SK-N-SH treated with all-trans-retinoic acid at 6 μM for 48 hours (cell line): ENCODE results near the gene GPER1.

Source experiments
- ARNTL ChIP-seq: fragments of 450-650 bp; formaldehyde crosslinking; IDR thresholded peaks from 2 replicates; pipeline ENCODE4 v1.5.0; 2020; ENCODE audit warnings: low read depth, mild to moderate bottlenecking, moderate library complexity, borderline replicate concordance
- GLIS3 ChIP-seq: fragments of 250-450 bp; sonication (Bioruptor Pico); IDR thresholded peaks from 2 replicates; pipeline ENCODE4 v1.5.0; 2020; ENCODE audit warnings: mild to moderate bottlenecking, moderate library complexity
- PPARA ChIP-seq: fragments of 250-450 bp; sonication (Bioruptor Pico); IDR thresholded peaks from 2 replicates; pipeline ENCODE4 v1.5.0; 2020; ENCODE audit warnings: mild to moderate bottlenecking, borderline replicate concordance
- TCF4 ChIP-seq: fragments of 250-450 bp; sonication (Bioruptor Pico); IDR thresholded peaks from 2 replicates; pipeline ENCODE4 v1.8.0; 2021; ENCODE audit warnings: mild to moderate bottlenecking, moderate library complexity, borderline replicate concordance
- TOX ChIP-seq: fragments of 250-450 bp; sonication (Bioruptor Pico); IDR thresholded peaks from 2 replicates; pipeline ENCODE4 v1.8.0; 2021; ENCODE audit warnings: mild to moderate bottlenecking, moderate library complexity, borderline replicate concordance
- ZFP3 ChIP-seq: fragments of 250-450 bp; sonication (Bioruptor Pico); IDR thresholded peaks from 2 replicates; pipeline ENCODE4 v1.5.0; 2020; ENCODE audit warnings: mild to moderate bottlenecking, moderate library complexity
- ZFP30 ChIP-seq: fragments of 450-650 bp; formaldehyde crosslinking; IDR thresholded peaks from 2 replicates; pipeline ENCODE4 v1.5.0; 2022; ENCODE audit warnings: mild to moderate bottlenecking, moderate library complexity
- TF ChIP-seq, protein P1 (sequence below): fragments of 250-450 bp; sonication (Bioruptor Pico); IDR thresholded peaks from 2 replicates; pipeline ENCODE4 v1.8.0; 2020; ENCODE audit warnings: mild to moderate bottlenecking, moderate library complexity, borderline replicate concordance

DNA sequence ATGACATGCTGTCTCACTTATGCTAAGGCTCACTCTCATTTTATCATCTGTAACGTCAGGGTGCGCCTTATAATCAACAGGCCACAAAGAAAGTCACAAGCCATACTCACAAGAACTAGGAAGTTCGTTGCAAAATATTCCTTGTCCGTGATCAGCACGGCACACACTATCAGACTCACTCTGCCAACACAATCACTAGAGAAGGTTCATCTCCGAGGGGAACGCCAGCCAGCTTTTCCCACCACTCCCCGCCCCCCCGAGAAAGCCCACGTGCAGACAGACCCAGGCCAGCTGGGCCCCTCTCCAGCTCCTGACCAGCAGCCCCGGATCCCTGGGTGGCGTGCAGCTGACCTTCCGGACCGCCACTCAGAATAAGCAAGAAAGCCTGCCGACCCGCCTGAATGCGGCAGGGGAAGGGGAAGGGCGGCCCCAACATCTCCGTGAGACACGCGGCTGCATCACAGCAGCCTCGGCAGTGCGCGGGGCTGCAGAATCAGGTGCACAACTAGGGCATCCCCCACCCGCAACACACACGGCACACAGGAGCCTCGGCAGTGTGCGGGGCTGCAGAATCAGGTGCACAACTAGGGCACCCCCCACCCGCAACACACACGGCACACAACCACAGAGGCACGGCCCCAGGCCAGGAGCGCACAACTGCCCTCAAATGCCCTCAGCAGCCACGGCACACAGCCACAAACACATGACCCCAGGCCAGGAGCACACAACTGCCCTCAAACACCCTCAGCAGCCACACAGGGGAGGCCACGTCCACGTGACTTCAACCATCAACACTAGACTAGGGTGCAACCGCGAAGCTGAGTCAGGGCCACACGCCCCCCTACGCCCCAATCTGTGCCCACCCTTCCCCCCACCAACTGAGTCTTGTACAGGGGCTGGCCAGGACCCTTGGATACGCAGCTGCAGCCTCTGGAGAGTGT, 46.1 kb upstream of the GPER1 start:
- TF ChIP-seq ZFP3 (CRISPR knock-in tag), result no peak
- no peak for TF ChIP-seq GLIS3 (CRISPR knock-in tag)
- TF ChIP-seq, protein P1, sequence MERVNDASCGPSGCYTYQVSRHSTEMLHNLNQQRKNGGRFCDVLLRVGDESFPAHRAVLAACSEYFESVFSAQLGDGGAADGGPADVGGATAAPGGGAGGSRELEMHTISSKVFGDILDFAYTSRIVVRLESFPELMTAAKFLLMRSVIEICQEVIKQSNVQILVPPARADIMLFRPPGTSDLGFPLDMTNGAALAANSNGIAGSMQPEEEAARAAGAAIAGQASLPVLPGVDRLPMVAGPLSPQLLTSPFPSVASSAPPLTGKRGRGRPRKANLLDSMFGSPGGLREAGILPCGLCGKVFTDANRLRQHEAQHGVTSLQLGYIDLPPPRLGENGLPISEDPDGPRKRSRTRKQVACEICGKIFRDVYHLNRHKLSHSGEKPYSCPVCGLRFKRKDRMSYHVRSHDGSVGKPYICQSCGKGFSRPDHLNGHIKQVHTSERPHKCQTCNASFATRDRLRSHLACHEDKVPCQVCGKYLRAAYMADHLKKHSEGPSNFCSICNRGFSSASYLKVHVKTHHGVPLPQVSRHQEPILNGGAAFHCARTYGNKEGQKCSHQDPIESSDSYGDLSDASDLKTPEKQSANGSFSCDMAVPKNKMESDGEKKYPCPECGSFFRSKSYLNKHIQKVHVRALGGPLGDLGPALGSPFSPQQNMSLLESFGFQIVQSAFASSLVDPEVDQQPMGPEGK, result no peak
- TF ChIP-seq ARNTL (CRISPR knock-in tag), result no peak
- no peak for TF ChIP-seq PPARA
- TF ChIP-seq ZFP30 (CRISPR knock-in tag), result no peak
- TF ChIP-seq TOX (CRISPR knock-in tag), result no peak
- TF ChIP-seq TCF4, result no peak
